Transverse colon (tissue), 4 donors: ENCODE measurements around the gene VAV2. TPM values are rescaled to one million over a fixed set of nuclear protein-coding genes. Genes with fewer than 3 reads are reported as not detected.

ENCODE experiments used
- DNase-seq: peaks from one replicate; pipeline ENCODE4 v3.0.0-alpha.2; 2019
- H3K27ac ChIP-seq, 4 donors: fragments of 200-600 bp; sonication (generic); 2 replicates each; pipeline ENCODE4 v1.5.1; 2016 to 2018; ENCODE audit warnings: inconsistent platforms in 4 of 4
- H3K27me3 ChIP-seq: fragments of 200-600 bp; sonication (generic); 2 replicates; pipeline ENCODE4 v1.5.1; 2017; ENCODE audit warnings: inconsistent platforms
- H3K36me3 ChIP-seq, 4 donors: fragments of 200-600 bp; sonication (generic); 2 replicates each; pipeline ENCODE4 v1.5.1; 2017 to 2019; ENCODE audit warnings: inconsistent platforms in 4 of 4
- H3K4me1 ChIP-seq, 4 donors: fragments of 200-600 bp; sonication (generic); 2 replicates each; pipeline ENCODE4 v1.5.1; 2017 to 2020; ENCODE audit warnings: inconsistent platforms in 4 of 4
- H3K4me3 ChIP-seq, 4 donors: fragments of 200-600 bp; sonication (generic); 1 replicate in 1 of 4; 2 replicates in 3 of 4; pipeline versions ENCODE4 v1.5.1 to v1.6.1; 2017 to 2019; ENCODE audit warnings: inconsistent platforms in 4 of 4
- H3K9me3 ChIP-seq, 2 donors: fragments of 200-600 bp; sonication (generic); 2 replicates each; pipeline ENCODE4 v1.5.1; 2017 to 2019; ENCODE audit warnings: inconsistent platforms in 2 of 2
- EP300 ChIP-seq: sonication (generic); formaldehyde crosslinking; IDR thresholded peaks from one replicate; pipeline ENCODE4 v1.6.1; 2017; ENCODE audit warnings: antibody characterized with exemption, low read depth
- POLR2A ChIP-seq: fragments of 450-650 bp; IDR thresholded peaks from one replicate; pipeline ENCODE4 v1.6.1; 2016; ENCODE audit warnings: antibody characterized with exemption, mild to moderate bottlenecking, moderate library complexity
- POLR2AphosphoS5 ChIP-seq, 3 donors: sonication (generic); formaldehyde crosslinking; IDR thresholded peaks; one replicate each; pipeline ENCODE4 v1.6.1; 2016; ENCODE audit warnings: antibody characterized with exemption in 3 of 3
- WGBS, 2 donors: methylation state at CpG; one replicate each; pipeline ENCODE4 v1.1.5; 2018; ENCODE audit warnings: low coverage in 1 of 2; 5-methylcytosine and 5-hydroxymethylcytosine counted together
- in situ Hi-C, 4 donors: fragments of 200-750 bp; cut with MboI; loops; one replicate each; pipeline versions ENCODE4 v1.15.0 to v1.15.1; 2017; ENCODE audit warnings: low sequenced_read_pairs in 3 of 4, low pct_ligation_motif_present in 1 of 4, low pct_unique_long_range_greater_than_20kb in 1 of 4
- intact Hi-C: fragments of 100-400 bp; cut with DNase I; formaldehyde crosslinking; loops from one replicate; pipeline ENCODE4 v1.15.1; 2023; ENCODE audit warnings: low total_unique reads
- total RNA-seq, 4 donors: library from RNA; depleted of rRNA; stranded (reverse); fragments of >200 nt; gene quantifications; one replicate each; pipeline ENCODE4 v1.1.0, GENCODE V29; 2016
- TF ChIP-seq, protein P1 (sequence below), 5 experiments: fragments of 200-600 bp in 3 of 5; fragments of 450-650 bp in 2 of 5; sonication (generic) in 3 of 5; IDR thresholded peaks; 1 replicate in 2 of 5; 2 replicates in 3 of 5; pipeline ENCODE4 v1.5.1; 2016 to 2017; ENCODE audit warnings: antibody characterized with exemption in 5 of 5, inconsistent platforms in 3 of 5, mild to moderate bottlenecking in 2 of 5, moderate library complexity in 1 of 5

The VAV2 gene
- total RNA-seq, 4 donors from 2014 or later = 8.2 to 52.4 (median 24.5) TPM

DNA sequence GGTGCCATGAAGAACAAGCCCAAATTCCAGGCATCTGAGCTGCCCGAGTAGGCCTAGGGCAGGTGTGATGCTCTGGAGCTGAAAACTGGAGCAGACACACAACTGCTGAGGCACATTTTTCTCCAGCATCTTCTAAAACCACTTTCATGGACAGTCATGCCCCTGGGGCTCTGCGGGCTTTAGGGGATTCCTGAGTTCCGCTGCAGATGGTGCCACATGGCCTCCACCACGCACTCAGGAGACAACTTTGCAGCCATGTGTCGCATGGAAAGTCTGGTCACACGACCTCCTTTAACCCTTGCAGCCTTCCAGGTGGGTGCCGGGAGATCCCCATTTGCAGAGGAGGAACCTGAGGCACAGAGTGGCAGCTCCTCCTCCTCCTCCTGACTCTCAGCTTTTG, 141.2 kb downstream of the VAV2 start:
- Histone ChIP-seq H3K4me1 (peaks cover 5 to 9% (median 8%) of the 10 kb centered on the region in 4 donors), H3K4me3 (no peak overlapping the region), H3K27ac (no peak overlapping the region), H3K27me3 (no peaks in the 10 kb centered on the region), H3K9me3 (no peaks in the 10 kb centered on the region), H3K36me3 (no peaks in the 10 kb centered on the region)
- TF ChIP-seq EP300 (no peak), POLR2A (no peak), POLR2AphosphoS5 (IDR thresholded peaks at IDR 0.05) (no peak)
- TF ChIP-seq, protein P1, sequence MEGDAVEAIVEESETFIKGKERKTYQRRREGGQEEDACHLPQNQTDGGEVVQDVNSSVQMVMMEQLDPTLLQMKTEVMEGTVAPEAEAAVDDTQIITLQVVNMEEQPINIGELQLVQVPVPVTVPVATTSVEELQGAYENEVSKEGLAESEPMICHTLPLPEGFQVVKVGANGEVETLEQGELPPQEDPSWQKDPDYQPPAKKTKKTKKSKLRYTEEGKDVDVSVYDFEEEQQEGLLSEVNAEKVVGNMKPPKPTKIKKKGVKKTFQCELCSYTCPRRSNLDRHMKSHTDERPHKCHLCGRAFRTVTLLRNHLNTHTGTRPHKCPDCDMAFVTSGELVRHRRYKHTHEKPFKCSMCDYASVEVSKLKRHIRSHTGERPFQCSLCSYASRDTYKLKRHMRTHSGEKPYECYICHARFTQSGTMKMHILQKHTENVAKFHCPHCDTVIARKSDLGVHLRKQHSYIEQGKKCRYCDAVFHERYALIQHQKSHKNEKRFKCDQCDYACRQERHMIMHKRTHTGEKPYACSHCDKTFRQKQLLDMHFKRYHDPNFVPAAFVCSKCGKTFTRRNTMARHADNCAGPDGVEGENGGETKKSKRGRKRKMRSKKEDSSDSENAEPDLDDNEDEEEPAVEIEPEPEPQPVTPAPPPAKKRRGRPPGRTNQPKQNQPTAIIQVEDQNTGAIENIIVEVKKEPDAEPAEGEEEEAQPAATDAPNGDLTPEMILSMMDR (IDR thresholded peaks at IDR 0.05) = no peak
- no peak for DNase-seq
- WGBS, 2 donors = 91% methylated on average over 7 of the region's 7 CpGs; no CpG with 5 or more reads in 1 of the 2 donors
- intact Hi-C loops (no loop called here), in situ Hi-C loops (no loop called here)

DNA sequence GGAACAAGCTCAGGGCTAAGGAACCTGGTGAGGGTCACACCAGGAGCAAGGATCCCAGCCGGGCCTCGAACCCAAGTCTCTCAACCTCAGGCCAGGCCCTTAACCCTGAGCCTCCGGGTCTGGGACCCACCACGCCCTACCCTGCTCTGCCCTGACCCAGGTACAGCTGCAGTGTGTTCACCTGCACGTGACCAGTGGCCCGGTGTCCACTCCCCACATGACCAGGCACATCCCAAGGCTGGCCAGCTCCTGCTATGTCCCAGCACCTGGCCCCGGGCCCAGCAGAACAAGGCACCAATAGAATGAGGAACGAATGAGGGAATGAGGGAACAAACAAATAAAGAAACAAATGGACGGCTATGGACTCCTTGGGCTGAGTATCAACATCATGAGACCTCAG, 142.0 kb downstream of the VAV2 start:
- no peak for DNase-seq
- Histone ChIP-seq H3K4me1 (peaks cover 1 to 5% (median 3%) of the 10 kb centered on the region in 4 donors), H3K36me3 (no peaks in the 10 kb centered on the region), H3K9me3 (no peaks in the 10 kb centered on the region), H3K4me3 (no peak overlapping the region), H3K27me3 (no peaks in the 10 kb centered on the region), H3K27ac (no peak overlapping the region)
- in situ Hi-C loops (no loop called here), intact Hi-C loops (no loop called here)
- TF ChIP-seq POLR2A = no peak
- no peak for TF ChIP-seq POLR2AphosphoS5 (IDR thresholded peaks at IDR 0.05)
- no peak for TF ChIP-seq EP300
- TF ChIP-seq, protein P1 (IDR thresholded peaks at IDR 0.05) = no peak
- WGBS, 2 donors = 92% methylated on average over 9 of the region's 9 CpGs; no CpG with 5 or more reads in 1 of the 2 donors

DNA sequence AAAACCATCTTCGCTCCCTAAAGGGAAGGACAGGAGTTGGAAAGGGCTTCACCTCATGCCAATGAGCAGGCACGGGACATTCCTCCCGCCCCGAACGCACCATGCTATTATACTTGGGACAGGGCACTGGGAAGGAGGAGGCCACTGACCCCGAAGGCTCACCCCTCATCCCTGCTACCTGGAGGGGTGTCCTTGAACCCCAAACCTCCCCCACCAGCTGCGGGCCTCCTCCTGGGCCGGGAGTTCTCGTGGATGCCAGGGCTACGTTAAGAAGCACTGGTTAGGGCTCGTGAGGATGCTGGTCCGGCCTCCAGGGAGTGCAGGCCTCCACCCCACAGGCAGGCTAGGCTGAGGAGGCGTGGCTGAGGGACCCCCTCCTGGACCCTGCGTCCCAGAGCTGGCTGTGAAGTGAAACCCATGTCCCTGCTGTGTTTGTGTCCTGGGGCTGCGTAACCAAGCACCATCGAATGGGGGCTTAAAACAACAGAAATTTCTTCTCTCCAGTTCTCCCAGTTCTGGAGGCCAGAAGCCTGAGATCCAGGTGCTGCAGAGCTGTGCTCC, 142.9 kb downstream of the VAV2 start:
- Histone ChIP-seq H3K36me3 (no peaks in the 10 kb centered on the region), H3K9me3 (no peaks in the 10 kb centered on the region), H3K27ac (no peak overlapping the region), H3K4me1 (peaks cover 0 to 4% (median 0%) of the 10 kb centered on the region in 4 donors), H3K4me3 (no peak overlapping the region), H3K27me3 (no peaks in the 10 kb centered on the region)
- in situ Hi-C loops = no loop called here
- 92 to 96% methylated on average over 2 to 16 of the region's 16 CpGs for WGBS, 2 donors
- TF ChIP-seq POLR2AphosphoS5 (IDR thresholded peaks at IDR 0.05) = no peak
- TF ChIP-seq, protein P1 (IDR thresholded peaks at IDR 0.05) = no peak
- TF ChIP-seq POLR2A = no peak
- no peak for TF ChIP-seq EP300
- DNase-seq = no peak
- intact Hi-C loops = no loop called here

DNA sequence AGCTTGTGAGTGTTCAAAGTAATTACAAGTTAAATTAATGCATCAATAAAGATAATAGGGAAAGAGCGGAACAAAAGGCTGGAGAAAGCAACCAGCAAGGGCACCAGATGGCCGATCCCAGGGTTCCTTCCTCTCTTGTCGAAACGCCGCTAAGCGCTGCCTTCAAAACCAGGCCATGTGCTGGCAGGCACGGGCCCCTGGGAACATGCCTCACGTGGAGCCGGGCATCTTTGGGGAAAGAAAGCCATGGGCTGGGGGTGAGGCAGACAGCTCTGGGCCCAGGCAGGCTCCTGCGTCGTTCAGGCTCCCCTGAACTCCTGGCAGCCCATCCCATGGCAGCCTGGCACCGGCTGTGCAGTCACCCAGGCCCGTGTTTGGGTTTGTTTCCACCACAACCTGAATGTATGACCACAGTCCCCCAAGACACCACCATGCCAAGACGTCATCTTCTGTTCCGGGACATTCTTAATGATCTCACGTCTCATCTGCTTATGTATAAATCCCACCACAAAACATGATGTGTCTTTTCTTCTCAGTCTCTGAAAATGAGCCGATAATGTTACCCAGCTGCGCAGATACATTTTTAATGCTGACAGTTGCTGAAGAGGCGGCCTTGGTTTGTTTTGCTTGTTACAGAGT, 143.5 kb downstream of the VAV2 start:
- WGBS, 2 donors = 91% methylated on average over 19 of the region's 19 CpGs; no CpG with 5 or more reads in 1 of the 2 donors
- no peaks in the 10 kb centered on the region for H3K36me3 ChIP-seq
- no peak for DNase-seq

More for the DNA sequence above, 143.5 kb downstream of the VAV2 start:
- Histone ChIP-seq H3K27me3 (no peaks in the 10 kb centered on the region), H3K9me3 (no peaks in the 10 kb centered on the region), H3K4me1 (peaks cover 0 to 4% (median 0%) of the 10 kb centered on the region in 4 donors), H3K4me3 (no peak overlapping the region), H3K27ac (no peak overlapping the region)
- intact Hi-C loops = no loop called here
- TF ChIP-seq, protein P1 (IDR thresholded peaks at IDR 0.05) = no peak
- TF ChIP-seq POLR2AphosphoS5 (IDR thresholded peaks at IDR 0.05) (no peak), POLR2A (no peak), EP300 (no peak)
- in situ Hi-C loops = no loop called here
